Left forelimb (tissue), 1 donor: ENCODE measurements around the gene NAALADL2.
"Not testable (repeated sequence)": the region's sequence is repeated elsewhere in the genome, so short reads cannot be mapped to it uniquely, and the experiment has no call there.

ENCODE experiments used
- DNase-seq: peaks from one replicate; pipeline ENCODE4 v3.0.0-alpha.2; 2018; ENCODE audit warnings: low spot score

The NAALADL2 gene

GRCh38 chr3:175585898-175586297 lies 726.8 kb downstream of the NAALADL2 start:
- no peak for DNase-seq

DNA sequence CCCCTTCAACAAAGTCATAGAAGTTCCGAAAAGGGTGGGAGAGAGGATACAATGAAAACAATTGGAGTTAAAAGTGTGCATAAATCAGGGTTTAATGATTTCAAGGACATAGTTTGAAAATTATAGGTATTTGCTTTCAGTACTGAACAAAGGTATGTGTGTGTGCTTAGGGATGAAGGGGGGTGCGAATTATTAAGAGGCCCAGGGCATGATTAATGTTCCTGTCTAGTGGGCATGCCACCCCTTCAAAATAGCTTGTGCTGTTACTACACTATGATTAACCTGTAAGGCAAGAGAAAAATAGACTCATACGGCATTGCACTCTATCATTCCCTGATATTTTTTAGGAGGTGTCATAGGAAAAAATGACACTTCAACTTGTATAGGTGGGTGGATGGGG lies 731.6 kb downstream of the NAALADL2 start:
- DNase-seq = no peak

DNA sequence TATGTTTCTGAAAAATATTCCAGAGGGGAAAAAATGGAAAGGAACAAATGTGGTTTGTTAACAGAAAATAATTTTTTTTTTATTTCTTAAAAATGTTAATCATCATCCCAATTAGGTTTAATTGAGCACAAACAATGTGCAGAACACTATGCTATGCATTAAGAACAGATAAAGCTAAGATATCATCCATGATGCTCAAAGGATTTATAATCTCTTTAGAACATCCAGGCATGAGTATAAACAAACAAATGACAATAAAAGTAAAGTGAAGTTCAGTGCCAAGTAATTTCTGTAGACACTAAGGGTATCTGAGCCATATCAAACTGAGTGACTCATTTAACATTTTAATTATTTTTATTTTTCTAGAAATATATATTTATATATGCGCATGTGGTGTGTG lies 732.2 kb downstream of the NAALADL2 start:
- no peak for DNase-seq

DNA sequence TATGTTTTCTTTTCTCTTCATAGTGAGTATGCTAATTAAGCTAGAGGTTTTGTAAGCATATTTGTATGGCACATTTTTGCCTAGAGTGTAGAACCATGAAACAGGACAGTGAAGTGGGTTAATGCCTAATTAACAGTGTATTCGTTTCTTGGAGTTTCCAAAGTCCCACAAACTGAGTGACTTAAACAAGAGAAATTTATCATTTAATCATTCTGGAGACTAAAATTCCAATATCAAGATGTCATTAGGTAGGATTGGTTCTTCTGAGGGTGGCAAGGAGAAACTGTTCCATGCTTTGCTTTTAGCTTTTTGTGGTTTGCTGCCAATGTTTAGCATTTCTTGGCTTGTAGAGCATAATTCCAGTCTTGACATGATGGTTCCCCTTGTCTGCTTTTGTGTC lies 734.2 kb downstream of the NAALADL2 start:
- no peak for DNase-seq

GRCh38 chr3:175598740-175599139 lies 739.6 kb downstream of the NAALADL2 start:
- no peak for DNase-seq

DNA sequence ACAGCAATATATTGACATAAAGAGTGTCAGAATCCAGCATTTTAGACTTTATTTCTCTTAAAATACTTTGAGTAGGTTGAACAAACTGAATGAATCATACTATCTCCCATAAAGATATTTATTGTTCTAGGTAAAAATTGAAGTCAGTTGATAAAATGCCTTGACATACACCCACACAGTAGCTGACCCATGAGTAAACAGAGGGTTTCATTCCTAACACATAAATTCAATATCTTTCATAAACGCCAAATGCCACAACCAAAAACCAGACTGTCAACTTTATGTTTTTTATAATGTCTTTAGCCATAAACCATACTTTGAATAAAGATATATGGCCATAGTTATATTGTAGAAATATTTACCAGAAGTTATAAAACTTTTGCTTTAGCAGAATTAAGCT lies 742.4 kb downstream of the NAALADL2 start:
- DNase-seq = no peak

DNA sequence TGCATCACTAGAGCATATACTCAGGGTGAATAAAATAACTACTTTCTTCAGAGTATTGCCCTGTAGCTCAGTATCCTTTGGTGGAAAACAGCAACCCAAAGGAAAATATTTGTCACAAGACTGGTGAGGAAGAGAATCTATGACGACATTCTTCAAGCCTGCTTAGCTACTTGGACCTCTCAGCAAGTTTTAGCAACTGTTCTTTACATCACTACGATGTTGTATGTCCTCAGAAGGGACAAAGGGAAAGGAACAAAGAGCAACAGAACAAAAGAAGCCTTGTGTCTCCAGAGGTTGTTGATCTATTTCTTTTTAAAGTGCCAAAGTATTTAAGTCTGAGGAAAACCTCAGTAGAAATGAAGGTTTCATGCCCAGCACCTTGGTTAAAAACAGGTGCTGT lies 746.7 kb downstream of the NAALADL2 start:
- DNase-seq = no peak

DNA sequence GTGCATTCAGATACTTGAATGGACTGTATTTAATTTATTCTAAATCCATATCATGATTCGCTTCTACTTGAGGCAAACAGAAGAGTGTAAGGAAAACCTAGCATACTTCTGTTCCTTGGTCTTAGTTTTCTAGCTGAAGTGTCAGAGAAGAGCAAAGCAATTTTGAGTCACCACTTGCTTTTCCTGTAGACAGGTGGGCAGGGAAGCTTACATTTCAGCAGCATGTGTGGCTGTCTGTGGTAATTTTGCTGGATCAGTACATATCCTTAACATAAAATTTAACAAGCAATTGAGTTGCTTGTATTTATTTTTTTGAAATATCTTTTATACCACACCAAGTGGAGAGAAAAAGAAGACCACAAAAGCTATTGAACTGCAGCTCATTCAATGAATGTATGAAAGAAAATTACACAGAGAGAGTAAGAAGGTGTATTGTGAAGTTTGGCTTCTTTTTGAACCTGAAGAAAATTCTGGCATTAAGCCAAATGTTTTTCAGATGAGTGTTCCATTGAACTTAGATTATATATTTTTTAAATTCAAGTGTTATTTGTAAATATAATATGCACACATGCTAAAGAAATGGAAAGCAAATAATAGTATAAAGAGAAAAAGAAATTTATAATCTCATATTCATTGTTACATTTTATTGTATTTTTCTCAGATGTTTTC lies 747.6 kb downstream of the NAALADL2 start:
- DNase-seq = no peak

DNA sequence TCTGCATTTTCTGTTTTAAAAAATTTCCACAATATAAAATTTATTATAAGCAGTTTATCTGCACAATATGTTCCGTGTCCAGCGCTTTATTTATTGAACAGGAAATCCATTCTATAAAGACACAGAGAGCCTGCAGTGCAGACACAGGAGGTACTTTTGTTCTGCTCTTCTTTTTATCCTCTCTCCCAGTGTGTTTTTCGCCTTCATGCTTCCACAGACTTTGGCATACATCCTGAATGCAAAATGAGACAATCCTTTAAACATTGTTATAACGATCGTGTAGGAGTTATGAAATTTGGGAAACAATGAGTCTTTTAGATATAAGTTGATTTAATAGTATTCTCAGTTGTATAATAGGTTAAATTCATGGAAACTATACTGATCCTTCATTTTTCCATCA lies 749.2 kb downstream of the NAALADL2 start:
- DNase-seq = no peak

GRCh38 chr3:175608911-175609310 lies 749.8 kb downstream of the NAALADL2 start:
- DNase-seq = no peak

DNA sequence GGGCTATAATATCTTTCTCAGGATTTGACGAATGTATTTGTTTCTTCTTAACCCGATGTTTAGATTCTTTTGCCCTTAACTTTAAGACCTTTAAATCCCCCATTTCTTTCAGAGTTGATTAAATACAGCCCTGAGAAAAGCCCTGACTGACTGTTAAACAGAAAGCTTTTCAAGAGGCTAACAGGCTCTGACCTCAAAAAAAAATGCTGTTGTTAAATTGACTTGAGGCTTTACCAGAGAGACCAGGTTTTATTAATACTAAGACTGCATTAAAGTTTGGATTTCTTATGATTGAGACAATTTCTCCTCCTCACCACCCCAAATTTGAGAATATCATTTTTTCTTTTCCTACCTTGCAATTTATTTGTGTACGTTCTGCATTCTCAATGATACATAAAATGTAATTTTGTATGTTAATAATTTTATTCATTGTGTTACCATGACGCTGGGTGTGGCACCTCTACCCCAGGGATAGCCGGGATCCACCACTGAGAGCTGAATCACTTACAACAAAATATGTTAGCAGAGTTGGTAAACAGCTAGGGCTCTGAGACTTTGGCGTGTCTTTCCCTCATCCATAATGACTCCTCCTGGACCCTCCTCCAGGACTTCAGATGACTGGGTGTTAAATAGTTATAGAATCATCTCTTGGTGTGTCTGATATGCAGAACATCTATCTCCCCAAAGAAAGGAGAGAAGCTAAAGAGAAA lies 753.5 kb downstream of the NAALADL2 start:
- DNase-seq = no peak

DNA sequence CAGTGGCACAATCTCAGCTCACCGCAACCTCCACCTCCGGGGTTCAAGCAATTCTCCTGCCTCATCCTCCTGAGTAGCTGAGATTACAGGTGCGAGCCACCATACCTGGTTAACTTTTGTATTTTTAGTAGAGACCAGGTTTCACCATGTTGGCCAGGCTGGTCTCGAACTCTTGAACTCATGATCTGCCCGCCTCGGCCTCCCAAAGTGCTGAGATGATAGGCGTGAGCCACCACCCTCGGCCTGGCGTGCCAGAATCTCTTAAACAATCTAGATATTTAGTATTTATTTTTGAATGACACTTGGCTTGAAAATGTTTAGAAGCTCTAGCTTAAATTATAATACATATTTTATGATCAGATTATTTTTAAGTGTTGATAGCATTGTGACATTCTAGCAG lies 755.0 kb downstream of the NAALADL2 start:
- not testable (repeated sequence) for DNase-seq

DNA sequence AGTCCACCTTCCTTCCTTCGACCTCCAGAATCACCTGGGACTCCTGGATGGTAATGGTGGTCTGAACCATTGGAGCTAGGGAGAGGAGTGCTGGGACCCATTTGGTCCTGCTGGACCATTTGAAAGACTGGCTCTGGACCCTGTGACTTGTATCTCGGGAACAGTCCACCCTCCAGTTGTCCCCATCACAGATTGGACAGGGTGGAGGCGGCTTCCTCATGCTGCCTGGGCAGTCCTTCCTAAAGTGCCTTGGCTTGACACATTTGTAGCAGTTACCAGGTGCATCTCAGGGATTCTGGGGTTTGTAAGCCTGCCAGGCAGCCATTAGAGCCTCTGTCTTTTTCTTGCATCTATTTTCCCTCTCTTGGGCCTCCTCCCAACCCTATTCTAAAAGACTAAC lies 758.1 kb downstream of the NAALADL2 start:
- DNase-seq = no peak

- DNase-seq = no peak
Observed at GRCh38 chr3:175619369-175619768, 760.2 kb downstream of the NAALADL2 start.

DNA sequence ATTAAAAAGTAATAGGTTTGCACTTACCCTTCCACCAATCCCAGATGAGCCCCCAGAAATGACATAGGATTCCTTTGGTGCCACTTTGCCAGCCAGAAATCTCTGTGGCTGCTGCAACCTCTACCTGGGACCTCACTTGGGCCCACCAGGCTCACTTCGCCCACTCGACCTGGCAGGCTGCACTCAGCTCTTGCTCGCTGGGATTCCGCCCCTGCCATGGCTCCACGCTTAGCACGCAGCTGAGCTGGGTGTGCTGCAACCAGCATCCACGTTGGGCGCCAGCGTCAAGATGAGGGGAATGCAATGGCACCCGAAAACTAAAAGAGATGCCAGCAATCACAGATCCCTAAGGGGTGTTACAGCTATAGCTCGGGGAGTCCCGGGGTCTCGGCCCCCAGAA lies 761.0 kb downstream of the NAALADL2 start:
- DNase-seq = no peak

GRCh38 chr3:175620532-175620931 lies 761.4 kb downstream of the NAALADL2 start:
- DNase-seq = no peak

- DNase-seq = no peak
Observed at GRCh38 chr3:175640958-175641357, 781.8 kb downstream of the NAALADL2 start.

DNA sequence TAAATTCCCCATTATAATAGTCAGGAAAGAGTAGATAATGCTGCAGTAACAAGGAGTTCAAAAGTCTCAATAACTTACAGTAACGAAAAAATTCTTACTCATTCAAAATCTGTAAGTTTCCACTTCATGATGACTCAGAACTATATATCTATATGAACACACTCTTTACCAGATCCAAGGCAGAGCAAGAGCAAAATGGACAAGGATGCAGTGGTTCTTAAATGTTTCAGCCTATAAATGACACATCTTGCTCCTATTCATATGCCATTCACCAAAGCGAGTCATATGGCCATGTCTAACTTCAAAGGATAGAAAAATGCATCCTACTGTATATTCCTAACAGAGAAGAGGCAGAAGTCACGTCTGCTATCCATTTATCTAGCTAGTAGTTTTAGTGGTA lies 787.7 kb downstream of the NAALADL2 start:
- no peak for DNase-seq

GRCh38 chr3:175648899-175649298 lies 789.8 kb downstream of the NAALADL2 start:
- DNase-seq = no peak

- no peak for DNase-seq
Observed at GRCh38 chr3:175651716-175652115, 792.6 kb downstream of the NAALADL2 start.

GRCh38 chr3:175655351-175655750 lies 796.2 kb downstream of the NAALADL2 start:
- DNase-seq = no peak

- DNase-seq = no peak
Observed at GRCh38 chr3:175656461-175656860, 797.3 kb downstream of the NAALADL2 start.

DNA sequence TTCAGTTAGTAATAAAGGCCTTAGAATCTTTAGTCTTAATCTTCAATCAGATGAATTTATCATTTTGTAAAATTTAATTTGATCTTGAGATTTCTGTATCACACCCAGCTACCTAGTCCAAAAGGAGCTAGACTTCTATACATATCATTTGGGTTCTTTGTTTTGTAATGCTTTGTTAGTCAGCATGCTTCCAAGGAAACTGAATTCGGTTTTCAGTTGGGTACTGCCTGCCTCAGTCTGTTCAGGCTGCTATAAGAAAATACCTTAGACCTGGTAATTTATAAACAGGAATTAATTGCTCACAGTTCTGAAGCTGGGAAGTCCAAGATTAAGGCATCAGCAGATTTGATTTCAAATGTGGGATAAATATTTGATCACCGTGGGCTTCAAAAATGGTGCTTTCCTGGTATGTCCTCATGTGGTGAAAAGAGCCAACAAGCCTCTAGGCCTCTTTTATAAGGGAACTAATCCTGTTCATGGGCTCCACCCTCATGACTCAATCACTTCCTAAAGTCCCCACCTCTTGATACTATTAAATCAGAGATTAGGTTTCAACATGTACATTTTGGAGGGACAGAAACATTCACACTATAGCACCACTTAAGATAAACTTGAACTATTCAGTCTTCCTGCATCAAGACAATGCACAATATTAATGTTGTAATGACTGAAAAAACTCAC lies 800.7 kb downstream of the NAALADL2 start:
- no peak for DNase-seq
